ENCODE data around the gene CFAP61. TPM values are rescaled to one million over a fixed set of nuclear protein-coding genes. Genes with fewer than 3 reads are reported as not detected.

CFAP61 gene
- polyA plus RNA-seq, 6 donors from 2014 or later = not detected

DNA sequence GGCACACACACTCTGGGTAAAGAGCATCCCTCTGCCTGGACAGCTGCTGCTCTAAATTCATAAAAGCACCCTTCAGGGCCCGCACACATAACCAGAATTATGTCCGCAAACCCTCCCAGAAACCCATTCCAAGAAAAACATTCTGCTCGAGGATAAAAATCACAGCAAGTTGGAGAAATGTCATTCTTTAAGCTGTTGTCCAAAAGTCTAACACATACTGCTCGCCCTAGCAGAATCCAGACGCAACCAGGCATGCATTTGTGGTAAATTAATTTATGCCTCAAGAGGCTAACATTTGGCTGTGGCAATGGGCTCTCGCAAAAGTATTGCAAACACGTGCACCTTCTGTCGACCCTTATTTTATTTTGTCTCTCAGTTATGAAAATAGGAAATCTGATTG lies 199.5 kb downstream of the CFAP61 start:
- DNase-seq (no peak), ATAC-seq (ENCODE audit: low read depth in 2 of 2) (no peak)
- Mint-ChIP-seq H3K27ac (no peak overlapping the region), H3K9me3 (peaks cover 0 to 5% (median 0%) of the 10 kb centered on the region in 7 donors), H3K4me3 (no peak overlapping the region), H3K4me1 (no peaks in the 10 kb centered on the region), H3K27me3 (peaks cover 19 to 46% (median 20%) of the 10 kb centered on the region in 3 donors), H3K36me3 (no peaks in the 10 kb centered on the region)

DNA sequence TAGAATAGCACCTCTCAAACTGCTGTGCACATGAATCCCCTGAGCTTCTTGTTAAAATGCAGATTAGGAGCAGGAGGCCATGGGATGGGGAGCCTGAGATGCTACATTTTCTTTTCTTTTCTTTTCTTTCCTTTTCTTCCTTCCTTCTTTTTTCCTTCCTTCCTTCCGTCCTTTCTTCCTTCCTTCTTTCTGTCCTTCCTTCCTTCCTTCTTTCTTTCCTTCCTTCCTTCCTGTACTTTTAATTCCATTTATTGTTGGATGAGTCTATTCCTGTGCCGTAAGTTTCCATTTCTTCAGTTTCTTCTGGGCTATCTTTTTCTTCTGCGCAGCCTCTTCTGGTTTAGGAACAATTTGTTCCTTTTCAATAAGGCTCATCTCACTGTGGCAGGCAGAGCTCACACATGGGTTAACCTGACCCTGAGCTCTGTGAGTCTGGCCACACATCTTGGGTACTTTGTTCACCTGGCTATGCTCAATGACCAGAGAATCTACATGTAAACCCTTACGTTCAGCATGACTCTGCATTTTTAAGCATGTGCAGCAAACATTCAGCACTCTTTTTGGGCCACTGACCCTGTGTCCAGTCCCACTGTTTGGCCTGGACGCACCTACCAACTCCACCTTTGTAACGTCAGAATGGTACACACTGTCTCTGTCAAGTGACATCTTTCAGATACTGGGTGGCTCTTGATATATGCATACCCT lies 200.9 kb downstream of the CFAP61 start:
- DNase-seq (no peak), ATAC-seq (ENCODE audit: low read depth in 2 of 2) (no peak)
- Mint-ChIP-seq H3K27ac (peak overlapping the region in 1 of 6 donors; percentile 7), H3K36me3 (no peaks in the 10 kb centered on the region), H3K4me1 (no peaks in the 10 kb centered on the region), H3K4me3 (no peak overlapping the region), H3K27me3 (peaks cover 14 to 40% (median 20%) of the 10 kb centered on the region in 3 donors), H3K9me3 (peaks cover 0 to 5% (median 0%) of the 10 kb centered on the region in 7 donors)

GRCh38 chr20:20253744-20254330 lies 201.5 kb downstream of the CFAP61 start:
- H3K27me3 Mint-ChIP-seq = peaks cover 18 to 44% (median 20%) of the 10 kb centered on the region in 3 donors
- H3K9me3 Mint-ChIP-seq = peaks cover 0 to 5% (median 0%) of the 10 kb centered on the region in 7 donors
- DNase-seq (no peak), ATAC-seq (ENCODE audit: low read depth in 2 of 2) (no peak)
- H3K27ac Mint-ChIP-seq = no peak overlapping the region
- no peaks in the 10 kb centered on the region for H3K36me3 Mint-ChIP-seq
- H3K4me3 Mint-ChIP-seq = no peak overlapping the region
- no peaks in the 10 kb centered on the region for H3K4me1 Mint-ChIP-seq

DNA sequence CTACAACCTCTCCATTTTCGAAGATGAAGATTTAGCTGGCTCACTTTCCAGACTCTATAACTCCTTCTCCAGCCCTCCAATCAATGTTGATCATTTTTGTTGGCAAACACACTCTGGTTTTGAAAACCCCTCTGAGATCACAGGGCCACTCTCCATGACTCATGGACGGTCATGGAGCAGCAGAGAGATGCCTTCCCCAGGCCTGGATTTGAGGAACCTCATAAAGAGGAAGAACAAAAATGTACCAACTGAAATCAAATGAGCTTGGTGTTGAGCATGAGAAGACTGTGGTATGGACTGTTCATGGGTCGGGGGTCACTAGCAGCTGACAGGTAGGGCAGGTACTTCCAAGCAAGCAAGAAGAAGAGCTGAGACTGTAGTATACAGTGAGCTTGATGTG lies 202.8 kb downstream of the CFAP61 start:
- Mint-ChIP-seq H3K27me3 (peaks cover 19 to 44% (median 20%) of the 10 kb centered on the region in 3 donors), H3K27ac (no peak overlapping the region), H3K4me1 (no peaks in the 10 kb centered on the region), H3K4me3 (no peak overlapping the region), H3K36me3 (no peaks in the 10 kb centered on the region), H3K9me3 (peaks cover 0 to 5% (median 0%) of the 10 kb centered on the region in 7 donors)
- DNase-seq (no peak), ATAC-seq (ENCODE audit: low read depth in 2 of 2) (no peak)

DNA sequence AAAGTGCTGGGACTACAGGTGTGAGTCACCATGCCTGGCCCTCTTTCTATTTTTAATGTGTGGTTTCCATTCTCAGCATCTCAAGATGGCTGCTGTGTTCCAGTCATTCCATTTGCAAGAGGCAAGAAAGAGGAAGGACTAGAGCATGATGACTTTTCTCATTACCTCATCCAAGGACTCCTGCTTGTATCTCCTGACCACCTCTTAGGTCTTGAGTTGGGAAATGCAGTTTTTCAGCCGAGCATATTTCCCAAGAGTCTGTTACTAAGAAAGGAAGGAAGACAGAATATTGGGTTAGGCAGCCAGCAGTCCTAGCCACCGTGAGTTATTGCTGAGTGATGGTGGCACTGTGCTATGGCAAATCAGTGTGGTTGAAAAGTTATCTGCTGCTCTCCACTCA lies 207.2 kb downstream of the CFAP61 start:
- no peak for ATAC-seq (ENCODE audit: low read depth in 2 of 2)
- Mint-ChIP-seq H3K4me1 (peaks cover 0 to 12% (median 6%) of the 10 kb centered on the region in 3 donors), H3K9me3 (no peaks in the 10 kb centered on the region)

GRCh38 chr20:20261159-20261558 lies 208.8 kb downstream of the CFAP61 start:
- peaks cover 0 to 12% (median 6%) of the 10 kb centered on the region in 3 donors for H3K4me1 Mint-ChIP-seq
- no peaks in the 10 kb centered on the region for H3K36me3 Mint-ChIP-seq
- H3K4me3 Mint-ChIP-seq = no peak overlapping the region
- peaks cover 1 to 20% (median 15%) of the 10 kb centered on the region in 3 donors for H3K27me3 Mint-ChIP-seq
- ATAC-seq (ENCODE audit: low read depth in 2 of 2) (peak; percentile 34 to 58), DNase-seq (peak; percentile 1)
- H3K27ac Mint-ChIP-seq = no peak overlapping the region
- H3K9me3 Mint-ChIP-seq = no peaks in the 10 kb centered on the region

More for the DNA sequence above, 207.2 kb downstream of the CFAP61 start:
- H3K27me3 Mint-ChIP-seq = peaks cover 9 to 29% (median 26%) of the 10 kb centered on the region in 3 donors
- H3K36me3 Mint-ChIP-seq = no peaks in the 10 kb centered on the region
- H3K4me3 Mint-ChIP-seq = peak overlapping the region in 1 of 8 donors; percentile 38
- no peak overlapping the region for H3K27ac Mint-ChIP-seq
- no peak for DNase-seq

DNA sequence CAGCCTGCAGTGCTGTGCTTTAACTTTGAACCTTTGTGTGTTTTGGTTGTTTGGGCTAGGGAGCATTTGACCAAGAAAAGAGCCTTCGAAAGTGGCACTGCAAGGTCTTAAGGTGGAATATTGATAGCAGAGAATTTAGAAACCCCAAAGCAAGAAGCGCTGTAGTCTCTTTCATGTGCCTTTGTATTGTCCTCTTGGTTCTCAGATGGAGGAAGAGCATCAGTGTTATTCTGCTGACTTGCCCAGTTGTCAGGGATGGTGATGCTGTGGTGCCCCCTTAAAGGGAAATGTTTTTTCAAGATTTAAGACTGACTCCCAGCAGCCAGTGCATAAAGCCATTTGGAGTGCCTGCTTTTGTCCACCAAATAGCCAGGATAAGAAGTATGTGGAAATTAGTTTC lies 212.9 kb downstream of the CFAP61 start:
- Mint-ChIP-seq H3K4me3 (no peak overlapping the region), H3K27ac (no peak overlapping the region), H3K36me3 (no peaks in the 10 kb centered on the region), H3K4me1 (peaks cover 0 to 12% (median 6%) of the 10 kb centered on the region in 3 donors), H3K27me3 (peaks cover 6 to 17% (median 13%) of the 10 kb centered on the region in 3 donors), H3K9me3 (peaks cover 0 to 2% (median 0%) of the 10 kb centered on the region in 7 donors)
- ATAC-seq (ENCODE audit: low read depth in 2 of 2) = no peak
- DNase-seq = no peak

- Mint-ChIP-seq H3K27me3 (peaks cover 10 to 17% (median 13%) of the 10 kb centered on the region in 3 donors), H3K4me3 (no peak overlapping the region), H3K4me1 (peaks cover 0 to under 1% (median under 1%) of the 10 kb centered on the region in 3 donors), H3K27ac (no peak overlapping the region), H3K36me3 (no peaks in the 10 kb centered on the region), H3K9me3 (peaks cover 0 to 2% (median 0%) of the 10 kb centered on the region in 7 donors)
- DNase-seq (no peak), ATAC-seq (ENCODE audit: low read depth in 2 of 2) (no peak)
Observed at GRCh38 chr20:20266552-20266951, 214.2 kb downstream of the CFAP61 start.

GRCh38 chr20:20267685-20268370 lies 215.5 kb downstream of the CFAP61 start:
- Mint-ChIP-seq H3K4me1 (no peaks in the 10 kb centered on the region), H3K27me3 (peaks cover 12 to 13% (median 13%) of the 10 kb centered on the region in 3 donors), H3K36me3 (no peaks in the 10 kb centered on the region), H3K4me3 (no peak overlapping the region), H3K9me3 (peaks cover 0 to 2% (median 0%) of the 10 kb centered on the region in 7 donors), H3K27ac (no peak overlapping the region)
- DNase-seq (no peak), ATAC-seq (ENCODE audit: low read depth in 2 of 2) (no peak)

GRCh38 chr20:20271271-20271670 lies 218.9 kb downstream of the CFAP61 start:
- Mint-ChIP-seq H3K9me3 (peaks cover 0 to 2% (median 0%) of the 10 kb centered on the region in 7 donors), H3K36me3 (no peaks in the 10 kb centered on the region), H3K4me3 (no peak overlapping the region), H3K27me3 (peaks cover 11 to 17% (median 13%) of the 10 kb centered on the region in 3 donors), H3K27ac (no peak overlapping the region), H3K4me1 (no peaks in the 10 kb centered on the region)
- ATAC-seq (ENCODE audit: low read depth in 2 of 2) (no peak), DNase-seq (no peak)

DNA sequence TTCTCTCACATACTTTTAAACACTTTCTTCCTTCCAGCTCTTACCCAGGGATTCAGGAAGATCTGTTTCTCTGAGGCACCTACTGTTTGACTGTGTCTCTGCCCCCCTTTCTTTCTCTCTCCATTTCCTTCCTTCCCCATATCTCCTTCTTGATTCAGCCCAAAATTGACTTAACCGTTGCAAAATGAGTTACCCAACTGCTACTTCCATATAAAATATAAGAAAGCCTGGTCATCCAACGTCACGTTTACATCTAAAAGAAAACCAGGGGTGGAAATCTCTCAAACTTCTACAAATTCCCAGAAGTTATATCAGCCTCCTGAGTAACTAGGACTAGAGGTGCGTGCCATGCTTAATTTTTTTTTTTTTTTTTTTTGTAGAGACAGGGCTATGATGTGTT lies 220.4 kb downstream of the CFAP61 start:
- Mint-ChIP-seq H3K27ac (no peak overlapping the region), H3K4me1 (no peaks in the 10 kb centered on the region), H3K4me3 (no peak overlapping the region), H3K36me3 (no peaks in the 10 kb centered on the region), H3K27me3 (peaks cover 9 to 13% (median 10%) of the 10 kb centered on the region in 3 donors), H3K9me3 (peaks cover 0 to 1% (median 0%) of the 10 kb centered on the region in 7 donors)
- DNase-seq = no peak
- no peak for ATAC-seq (ENCODE audit: low read depth in 2 of 2)

DNA sequence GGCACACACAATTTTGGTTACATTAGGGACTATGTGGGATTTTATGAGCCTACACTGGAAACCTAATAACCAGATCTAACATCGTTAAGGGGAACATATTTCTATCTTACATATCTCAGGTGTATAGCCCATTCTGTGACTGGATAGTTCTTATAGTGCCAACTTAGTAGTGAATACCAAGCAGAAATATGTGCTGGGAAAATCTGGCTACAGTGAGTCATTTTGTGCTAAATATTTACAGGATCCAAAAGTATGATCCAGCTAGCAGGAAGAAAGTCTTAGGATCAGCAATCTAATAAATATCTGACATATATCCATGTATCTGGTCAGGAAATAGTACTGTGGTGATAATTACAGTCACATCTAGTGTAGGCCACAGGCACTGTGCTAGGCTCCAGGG lies 221.0 kb downstream of the CFAP61 start:
- peaks cover 0 to 1% (median 0%) of the 10 kb centered on the region in 7 donors for H3K9me3 Mint-ChIP-seq
- no peak overlapping the region for H3K4me3 Mint-ChIP-seq
- no peak overlapping the region for H3K27ac Mint-ChIP-seq
- DNase-seq (no peak), ATAC-seq (ENCODE audit: low read depth in 2 of 2) (no peak)
- peaks cover 15 to 19% (median 15%) of the 10 kb centered on the region in 3 donors for H3K27me3 Mint-ChIP-seq
- H3K4me1 Mint-ChIP-seq = no peaks in the 10 kb centered on the region
- H3K36me3 Mint-ChIP-seq = no peaks in the 10 kb centered on the region

GRCh38 chr20:20274821-20275220 lies 222.5 kb downstream of the CFAP61 start:
- no peak overlapping the region for H3K4me3 Mint-ChIP-seq
- H3K27ac Mint-ChIP-seq = no peak overlapping the region
- H3K27me3 Mint-ChIP-seq = peaks cover 21 to 29% (median 23%) of the 10 kb centered on the region in 3 donors
- H3K9me3 Mint-ChIP-seq = peaks cover 0 to 1% (median 0%) of the 10 kb centered on the region in 7 donors
- DNase-seq (no peak), ATAC-seq (ENCODE audit: low read depth in 2 of 2) (no peak)
- H3K36me3 Mint-ChIP-seq = no peaks in the 10 kb centered on the region
- no peaks in the 10 kb centered on the region for H3K4me1 Mint-ChIP-seq
